Keratinocyte (primary cell): ENCODE results near the gene ZFPL1. TPM values are rescaled to one million over a fixed set of nuclear protein-coding genes. Genes with fewer than 3 reads are reported as not detected.

Experiments used
- DNase-seq: peaks from one replicate; pipeline ENCODE4 v3.0.0-alpha.2; 2011; ENCODE audit warnings: low read depth, missing footprints, low spot score
- FAIRE-seq: peaks from 2 replicates; lab custom pipeline; 2011; peaks lifted over from hg19 to GRCh38; lab: Jason Lieb, UNC
- H2AFZ ChIP-seq: 2 replicates; pipeline ENCODE4 v1.6.0; 2012; ENCODE audit warnings: low read length, control low read depth, inconsistent platforms; ENCODE audit not compliant: control insufficient read depth
- H3K27ac ChIP-seq: 2 replicates; pipeline ENCODE4 v1.5.1; 2011; ENCODE audit warnings: low read length; ENCODE audit not compliant: control insufficient read depth, insufficient read depth
- H3K27me3 ChIP-seq: 3 replicates; pipeline ENCODE4 v1.6.0; 2011; ENCODE audit warnings: low read length; ENCODE audit not compliant: control insufficient read depth, insufficient read depth; ENCODE audit errors: extremely low read depth
- H3K36me3 ChIP-seq, 2 experiments: 2 replicates in 1 of 2; 3 replicates in 1 of 2; pipeline ENCODE4 v1.5.1; 2011; ENCODE audit warnings: low read length in 2 of 2, mild to moderate bottlenecking in 1 of 2; ENCODE audit not compliant: control insufficient read depth in 2 of 2, insufficient read depth in 2 of 2; ENCODE audit errors: extremely low read depth in 1 of 2
- H3K4me1 ChIP-seq: 3 replicates; pipeline ENCODE4 v1.5.1; 2011; ENCODE audit warnings: low read length; ENCODE audit not compliant: control insufficient read depth, insufficient read depth; ENCODE audit errors: extremely low read depth
- H3K4me2 ChIP-seq: 3 replicates; pipeline ENCODE4 v1.6.0; 2011; ENCODE audit warnings: low read depth, low read length; ENCODE audit not compliant: control insufficient read depth, insufficient read depth; ENCODE audit errors: extremely low read depth
- H3K4me3 ChIP-seq, 3 experiments: fragments of 200-600 bp in 1 of 3; sonication (generic) in 1 of 3; 2 replicates in 2 of 3; 3 replicates in 1 of 3; pipeline ENCODE4 v1.5.1; 2011 to 2016; ENCODE audit warnings: low read length in 3 of 3, mild to moderate bottlenecking in 3 of 3, control low read depth in 2 of 3, inconsistent platforms in 1 of 3, low read depth in 1 of 3, mixed read lengths in 1 of 3, mixed run types in 1 of 3, moderate library complexity in 1 of 3; ENCODE audit not compliant: control insufficient read depth in 2 of 3, insufficient read depth in 2 of 3; ENCODE audit errors: extremely low read depth in 1 of 3
- H3K79me2 ChIP-seq: 2 replicates; pipeline ENCODE4 v1.6.0; 2012; ENCODE audit warnings: low read length; ENCODE audit not compliant: control insufficient read depth, insufficient read depth
- H3K9ac ChIP-seq: 3 replicates; pipeline ENCODE4 v1.6.0; 2011; ENCODE audit warnings: low read length; ENCODE audit not compliant: control insufficient read depth, insufficient read depth; ENCODE audit errors: extremely low read depth
- H3K9me1 ChIP-seq: 3 replicates; pipeline ENCODE4 v1.6.0; 2011; ENCODE audit warnings: low read length; ENCODE audit not compliant: control insufficient read depth, insufficient read depth; ENCODE audit errors: extremely low read depth
- H3K9me3 ChIP-seq: 2 replicates; pipeline ENCODE4 v1.5.1; 2012; ENCODE audit warnings: low read depth, low read length; ENCODE audit not compliant: control insufficient read depth
- H4K20me1 ChIP-seq: 3 replicates; pipeline ENCODE4 v1.6.0; 2011; ENCODE audit warnings: low read length; ENCODE audit not compliant: control insufficient read depth, insufficient read depth; ENCODE audit errors: extremely low read depth
- EZH2 ChIP-seq: IDR thresholded peaks from one replicate; pipeline ENCODE4 v1.6.1; 2012; ENCODE audit warnings: inconsistent platforms, mild to moderate bottlenecking, low read length, moderate library complexity
- dilution Hi-C: fragments of 300-500 bp; cut with MboI; formaldehyde crosslinking; loops from one replicate; pipeline ENCODE4 v1.7.0; 2020; ENCODE audit warnings: low sequenced_read_pairs; ENCODE audit not compliant: extremely low pct_ligation_motif_present
- polyA plus RNA-seq, 5 experiments: library from polyadenylated mRNA; depleted of rRNA in 3 of 5; stranded (reverse) in 3 of 5; stranded (forward) in 1 of 5; unstranded in 1 of 5; fragments of >200 nt; gene quantifications; 1 replicate in 1 of 5; 2 replicates in 3 of 5; 3 replicates in 1 of 5; pipeline versions ENCODE4 v1.2.1 to v1.2.3, GENCODE V29; 2011 to 2012; ENCODE audit warnings: missing spikeins in 2 of 5, low read depth in 1 of 5, low replicate concordance in 1 of 5
- TF ChIP-seq, protein P1 (sequence below), 3 experiments: IDR thresholded peaks in 1 of 3; conservative IDR thresholded peaks in 1 of 3; optimal IDR thresholded peaks in 1 of 3; 2 replicates in 2 of 3; 3 replicates in 1 of 3; pipeline versions ENCODE3 to v1.5.1; 2011; ENCODE audit warnings: low read length in 3 of 3, mild to moderate bottlenecking in 3 of 3, moderate library complexity in 2 of 3, control low read depth in 1 of 3, inconsistent platforms in 1 of 3; ENCODE audit not compliant: insufficient read depth in 2 of 3; ENCODE audit errors: extremely low read depth in 1 of 3

Gene ZFPL1
- polyA plus RNA-seq, 1 donor (not counting 4 experiments of a cell fraction or from before 2014, with no cell fraction given), result 15.0 TPM

DNA sequence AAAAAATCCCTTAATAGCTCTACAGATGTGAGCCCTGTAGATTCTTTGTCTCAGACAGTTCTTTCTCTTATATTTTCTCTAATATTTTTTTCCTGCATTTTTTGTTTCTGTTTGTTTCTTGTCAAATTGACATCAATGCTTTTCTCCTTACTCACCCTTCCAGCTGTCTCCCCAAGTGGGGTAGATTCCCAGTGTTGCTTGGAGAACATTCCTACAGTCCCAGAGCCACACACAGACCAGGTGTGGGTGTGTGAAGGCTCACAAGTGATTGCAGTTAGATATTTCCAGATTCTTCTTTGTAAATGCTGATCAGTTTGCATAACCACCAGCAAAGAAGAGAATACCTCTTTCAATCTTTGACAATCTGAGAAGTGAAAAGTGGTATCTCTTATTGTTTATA, 19.5 kb downstream of the ZFPL1 start:
- DNase-seq, result no peak
- H3K9me3 ChIP-seq, result no peaks in the 10 kb centered on the region
- no peak overlapping the region for H3K27ac ChIP-seq
- TF ChIP-seq, protein P1, sequence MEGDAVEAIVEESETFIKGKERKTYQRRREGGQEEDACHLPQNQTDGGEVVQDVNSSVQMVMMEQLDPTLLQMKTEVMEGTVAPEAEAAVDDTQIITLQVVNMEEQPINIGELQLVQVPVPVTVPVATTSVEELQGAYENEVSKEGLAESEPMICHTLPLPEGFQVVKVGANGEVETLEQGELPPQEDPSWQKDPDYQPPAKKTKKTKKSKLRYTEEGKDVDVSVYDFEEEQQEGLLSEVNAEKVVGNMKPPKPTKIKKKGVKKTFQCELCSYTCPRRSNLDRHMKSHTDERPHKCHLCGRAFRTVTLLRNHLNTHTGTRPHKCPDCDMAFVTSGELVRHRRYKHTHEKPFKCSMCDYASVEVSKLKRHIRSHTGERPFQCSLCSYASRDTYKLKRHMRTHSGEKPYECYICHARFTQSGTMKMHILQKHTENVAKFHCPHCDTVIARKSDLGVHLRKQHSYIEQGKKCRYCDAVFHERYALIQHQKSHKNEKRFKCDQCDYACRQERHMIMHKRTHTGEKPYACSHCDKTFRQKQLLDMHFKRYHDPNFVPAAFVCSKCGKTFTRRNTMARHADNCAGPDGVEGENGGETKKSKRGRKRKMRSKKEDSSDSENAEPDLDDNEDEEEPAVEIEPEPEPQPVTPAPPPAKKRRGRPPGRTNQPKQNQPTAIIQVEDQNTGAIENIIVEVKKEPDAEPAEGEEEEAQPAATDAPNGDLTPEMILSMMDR (optimal IDR thresholded peaks at IDR 0.05 in 1 of 3, IDR thresholded peaks at IDR 0.05 in 1 of 3, conservative IDR thresholded peaks at IDR 0.05 in 1 of 3; ENCODE audit: extremely low read depth in 1 of 3, insufficient read depth in 2 of 3, low read length in 3 of 3), result no peak
- TF ChIP-seq EZH2, result no peak
- dilution Hi-C loops, result no loop called here
- no peaks in the 10 kb centered on the region for H3K27me3 ChIP-seq
- no peak overlapping the region for H3K4me2 ChIP-seq
- no peaks in the 10 kb centered on the region for H3K4me1 ChIP-seq
- H3K36me3 ChIP-seq, result peaks cover 8 to 10% of the 10 kb centered on the region in 2 experiments
- H3K79me2 ChIP-seq, result peaks cover 2% of the 10 kb centered on the region
- no peaks in the 10 kb centered on the region for H3K9me1 ChIP-seq
- H3K4me3 ChIP-seq, result no peak overlapping the region
- FAIRE-seq, result no peak
- H4K20me1 ChIP-seq, result no peaks in the 10 kb centered on the region
- no peak overlapping the region for H2AFZ ChIP-seq
- H3K9ac ChIP-seq, result no peak overlapping the region

DNA sequence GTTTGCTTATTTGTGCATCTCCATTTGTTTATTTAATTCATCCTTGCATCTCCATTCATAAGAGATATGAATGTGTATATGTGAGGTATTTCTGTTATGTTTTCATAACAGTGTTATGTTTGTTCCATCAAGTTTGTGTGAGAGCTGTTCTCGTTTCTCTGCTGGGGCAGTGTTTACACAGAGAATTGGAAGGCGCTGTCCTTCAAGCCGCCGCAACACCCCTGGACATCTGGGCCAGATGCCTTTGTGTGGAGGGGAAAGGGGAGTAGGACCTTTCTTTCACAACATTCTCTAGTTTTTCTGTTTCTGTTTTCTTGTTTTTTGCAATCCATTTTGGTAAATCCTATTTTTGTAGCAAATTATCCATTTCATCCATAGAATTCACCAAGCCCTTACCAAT, 20.6 kb downstream of the ZFPL1 start:
- H3K4me3 ChIP-seq, result no peak overlapping the region
- no peak overlapping the region for H3K27ac ChIP-seq
- H3K9me1 ChIP-seq, result no peaks in the 10 kb centered on the region
- H4K20me1 ChIP-seq, result no peaks in the 10 kb centered on the region
- no peak overlapping the region for H3K4me2 ChIP-seq
- no peaks in the 10 kb centered on the region for H3K4me1 ChIP-seq
- H3K9ac ChIP-seq, result no peak overlapping the region
- H3K9me3 ChIP-seq, result no peaks in the 10 kb centered on the region
- TF ChIP-seq, protein P1 (optimal IDR thresholded peaks at IDR 0.05 in 1 of 3, IDR thresholded peaks at IDR 0.05 in 1 of 3, conservative IDR thresholded peaks at IDR 0.05 in 1 of 3; ENCODE audit: extremely low read depth in 1 of 3, insufficient read depth in 2 of 3, low read length in 3 of 3), result no peak
- TF ChIP-seq EZH2, result no peak
- H3K79me2 ChIP-seq, result peaks cover 2% of the 10 kb centered on the region
- no peaks in the 10 kb centered on the region for H3K27me3 ChIP-seq
- H2AFZ ChIP-seq, result no peak overlapping the region
- no peak for FAIRE-seq
- dilution Hi-C loops, result no loop called here
- no peak for DNase-seq
- H3K36me3 ChIP-seq, result peaks cover 6 to 10% of the 10 kb centered on the region in 2 experiments
